Right lobe of liver (tissue), 4 donors: Measurements from ENCODE around the gene JAM2.

ENCODE experiments used
- CTCF ChIP-seq, 4 donors: fragments of 200-600 bp in 3 of 4; fragments of 450-650 bp in 1 of 4; IDR thresholded peaks; one replicate each; pipeline versions ENCODE4 v1.5.1 to v1.8.0; 2016 to 2022; ENCODE audit warnings: antibody characterized with exemption in 4 of 4, mild to moderate bottlenecking in 2 of 4
- POLR2A ChIP-seq: fragments of 450-650 bp; IDR thresholded peaks from one replicate; pipeline ENCODE4 v1.6.1; 2017; ENCODE audit warnings: antibody characterized with exemption, mild to moderate bottlenecking
- donor health status: DM: no; HTN: no; CAD: no.
- donor health status: DM: no; HTN: no; CAD: no.
- donor health status: DM: no; HTN: yes; CAD: no.

- TF ChIP-seq POLR2A (no peak), CTCF (IDR thresholded peaks at IDR 0.05) (no peak)
Measured at GRCh38 chr21:25764065-25764464, 125.0 kb downstream of the JAM2 start.
